ENCODE results near the gene SH2D1A.
"Not testable (repeated sequence)": the region's sequence is repeated elsewhere in the genome, so short reads cannot be mapped to it uniquely, and the experiment has no call there.

The SH2D1A gene

DNA sequence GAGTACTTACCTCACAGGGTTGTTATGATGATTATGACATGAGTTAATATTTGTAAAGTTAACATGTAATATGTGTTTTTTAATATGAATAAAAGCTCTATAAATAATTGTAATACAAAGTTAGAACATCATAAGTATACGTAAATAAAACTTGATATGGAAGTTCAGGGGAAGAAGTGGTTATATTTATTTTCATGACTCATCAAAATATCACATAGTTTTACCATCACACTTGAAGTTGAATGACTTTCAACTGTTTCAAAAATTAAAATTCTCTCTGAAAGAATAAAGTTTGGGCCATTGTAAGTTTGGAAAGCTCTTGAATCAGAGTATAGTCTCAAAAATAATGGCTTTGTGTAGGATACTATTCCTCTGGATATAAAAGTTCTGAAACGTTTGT lies 8.3 kb downstream of the SH2D1A start:
- DNase-seq = no peak

DNA sequence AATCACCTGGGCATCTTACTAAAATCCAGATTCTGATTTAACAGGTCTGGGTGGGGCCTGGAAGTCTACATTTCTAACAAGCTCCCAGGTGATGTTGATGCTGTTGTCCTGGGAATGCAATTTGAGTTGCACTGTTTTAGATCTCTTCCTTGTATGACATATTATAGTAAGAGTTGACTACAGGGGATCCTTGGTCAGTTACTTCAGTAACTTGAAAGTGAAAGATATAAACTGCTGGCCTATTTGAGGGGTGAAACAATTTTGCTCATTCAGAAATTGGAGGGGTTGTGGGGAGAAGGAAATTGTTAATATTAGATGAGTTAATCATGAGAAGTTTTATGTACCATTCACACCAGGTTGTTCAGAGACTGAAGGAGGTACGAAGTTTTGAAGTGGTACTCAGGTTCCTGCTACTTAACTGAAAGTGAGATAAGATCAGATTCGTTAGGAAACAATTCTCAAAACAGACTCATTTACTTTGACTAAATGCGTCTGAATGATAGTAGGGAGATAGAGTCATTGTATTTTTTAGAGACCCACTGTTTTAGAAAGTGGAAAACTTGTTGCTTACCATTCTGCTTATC lies 12.5 kb downstream of the SH2D1A start:
- no peak for DNase-seq

DNA sequence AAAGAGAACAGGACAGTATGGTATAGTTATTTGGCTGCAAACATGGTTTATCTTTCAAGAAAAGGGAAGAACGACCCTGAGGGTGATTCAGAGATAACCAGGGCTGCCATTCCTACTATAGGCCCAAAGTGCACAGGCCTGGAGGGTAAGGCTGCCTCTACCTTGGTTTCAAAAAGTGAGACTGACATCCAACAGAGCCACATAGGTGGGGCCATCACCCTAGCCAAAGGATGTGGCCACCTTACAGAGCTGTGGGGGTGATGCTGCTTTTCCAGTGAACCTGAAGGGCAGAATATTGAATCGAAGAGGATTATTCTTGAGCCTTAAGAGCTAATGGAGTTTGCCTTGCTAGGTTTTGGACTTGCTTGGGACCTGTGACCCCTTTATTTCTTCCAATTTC lies 15.7 kb downstream of the SH2D1A start:
- no peak for DNase-seq

DNA sequence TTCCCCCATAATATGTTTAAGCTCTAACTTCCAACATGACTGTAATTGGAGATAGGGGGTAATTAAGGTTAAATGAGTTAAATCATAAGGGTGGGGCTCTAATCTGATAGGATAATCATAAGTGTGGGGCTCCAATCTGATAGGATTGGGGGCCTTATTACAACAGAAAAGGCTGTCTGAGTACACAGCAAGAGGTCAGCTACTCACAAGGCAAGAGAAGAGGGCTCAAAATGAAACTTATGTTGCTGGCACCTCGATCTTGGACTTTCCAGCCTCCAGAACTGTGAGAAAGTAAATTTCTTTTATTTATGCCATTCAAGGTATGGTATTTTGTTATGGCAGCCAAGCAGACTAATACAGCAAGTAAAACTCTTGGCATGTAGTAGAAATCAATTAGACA lies 16.4 kb downstream of the SH2D1A start:
- DNase-seq = no peak

DNA sequence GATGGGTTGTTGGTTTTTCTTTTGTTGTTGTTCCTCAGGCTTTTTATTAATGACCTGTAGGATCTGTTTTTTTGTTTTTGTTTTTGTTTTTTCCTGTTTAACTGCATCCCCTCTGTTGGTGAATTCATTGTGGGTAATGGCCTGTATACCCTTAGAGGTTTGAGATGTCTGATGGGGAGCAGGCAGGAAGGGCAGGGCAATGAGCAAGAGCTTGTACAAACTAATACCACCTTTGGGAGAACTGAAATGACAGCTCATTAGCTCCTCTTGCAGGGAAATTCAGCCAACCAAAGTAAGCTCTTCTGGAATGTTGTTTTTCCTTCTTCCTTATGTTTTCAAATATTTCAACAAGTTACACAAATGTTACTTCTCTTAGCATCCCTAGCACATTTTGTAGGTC lies 23.4 kb downstream of the SH2D1A start:
- DNase-seq = no peak

DNA sequence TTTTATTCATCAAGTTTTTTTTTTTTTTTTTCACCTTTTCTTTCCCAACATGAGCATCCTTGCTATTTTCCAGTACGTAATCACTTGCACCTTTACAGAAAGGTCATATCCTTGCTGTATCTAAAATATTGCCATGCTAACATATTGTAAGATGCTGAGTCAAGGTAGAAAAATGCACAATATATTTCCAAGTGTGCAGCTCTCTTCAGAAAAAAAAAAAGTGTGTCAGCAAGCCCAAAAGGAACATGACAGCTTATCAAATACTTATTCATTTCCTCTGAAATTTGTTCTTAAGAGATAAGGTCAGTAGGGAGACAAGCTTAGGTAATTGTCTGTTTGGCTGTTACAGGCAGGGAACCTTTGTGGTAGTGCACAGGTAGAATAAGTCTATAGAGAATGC lies 27.0 kb downstream of the SH2D1A start:
- DNase-seq = no peak

DNA sequence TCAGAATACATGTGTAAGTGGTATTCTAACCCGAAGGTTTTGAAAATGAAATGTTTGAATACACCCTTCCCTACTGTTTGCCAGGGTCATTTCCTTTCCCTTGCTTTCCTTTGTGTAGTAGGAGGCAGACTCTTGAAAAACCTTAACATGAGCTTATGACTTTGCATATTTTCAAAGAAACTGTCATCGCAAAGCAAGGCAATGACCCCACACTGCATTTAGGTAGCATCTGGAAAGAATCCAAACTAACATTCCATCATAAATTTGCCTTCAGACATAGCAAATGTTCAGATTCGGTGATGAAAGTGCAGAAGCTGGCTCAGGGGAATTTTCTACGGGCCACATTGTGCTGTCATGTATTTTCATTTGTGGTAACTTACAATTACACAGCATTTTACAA lies 32.3 kb downstream of the SH2D1A start:
- DNase-seq = peak; percentile 25

DNA sequence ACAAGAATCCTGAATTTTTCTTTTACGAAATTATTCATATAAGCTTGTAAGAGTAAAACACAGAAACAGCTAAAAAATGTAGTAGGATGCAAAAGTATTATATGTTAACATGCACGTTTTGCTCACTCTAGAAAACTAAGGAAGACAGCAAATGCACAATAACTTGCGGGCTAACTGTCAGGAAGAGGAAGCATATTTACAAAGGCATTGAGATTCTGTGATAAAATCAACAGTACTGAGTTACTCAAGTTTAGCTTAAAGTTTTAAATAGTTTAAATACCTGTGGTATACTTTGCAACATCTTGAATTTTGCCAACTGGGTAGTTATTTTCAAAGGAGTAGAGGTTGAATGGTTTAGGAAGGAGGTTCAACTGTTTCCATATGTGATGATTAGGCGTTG lies 37.0 kb downstream of the SH2D1A start:
- no peak for DNase-seq

DNA sequence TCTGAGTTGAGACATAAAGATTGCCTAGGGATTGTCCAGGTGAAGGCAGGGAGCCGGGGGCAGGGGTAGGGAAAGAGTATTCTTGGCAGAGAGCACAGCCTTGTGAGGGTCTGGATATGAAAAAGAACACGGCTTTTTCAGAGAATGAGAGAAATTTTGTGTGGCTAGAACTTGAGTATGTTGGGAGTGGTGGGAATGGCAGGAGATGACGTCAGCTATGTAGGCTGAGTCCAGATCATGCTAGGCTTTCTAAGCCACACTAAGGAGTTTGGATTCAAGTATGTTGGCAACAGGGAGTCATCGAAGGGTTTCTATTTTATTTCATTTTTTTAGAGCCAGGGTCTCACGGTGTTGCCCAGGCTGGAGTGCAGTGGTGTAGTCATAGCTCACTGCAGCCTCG lies 40.0 kb downstream of the SH2D1A start:
- DNase-seq = no peak

DNA sequence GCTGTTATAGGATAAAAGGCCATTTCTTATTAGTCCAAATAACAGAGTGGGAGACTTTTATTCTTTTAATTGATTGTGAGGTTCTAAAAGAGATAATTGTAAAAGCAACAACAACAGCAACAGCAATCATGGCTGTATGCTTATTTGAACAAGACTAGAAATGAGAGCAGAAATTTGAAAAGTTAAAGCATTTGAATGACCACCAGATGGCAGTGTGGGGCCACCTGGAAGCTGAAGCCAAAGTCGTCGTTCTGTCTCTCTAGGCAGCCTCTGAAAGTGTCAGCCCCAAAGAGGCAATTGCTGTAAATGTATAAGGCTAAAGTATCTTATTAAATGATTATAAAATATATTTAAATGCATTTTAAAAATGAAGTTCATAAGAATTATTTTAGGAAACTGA lies 42.2 kb downstream of the SH2D1A start:
- DNase-seq = peak; percentile 30

DNA sequence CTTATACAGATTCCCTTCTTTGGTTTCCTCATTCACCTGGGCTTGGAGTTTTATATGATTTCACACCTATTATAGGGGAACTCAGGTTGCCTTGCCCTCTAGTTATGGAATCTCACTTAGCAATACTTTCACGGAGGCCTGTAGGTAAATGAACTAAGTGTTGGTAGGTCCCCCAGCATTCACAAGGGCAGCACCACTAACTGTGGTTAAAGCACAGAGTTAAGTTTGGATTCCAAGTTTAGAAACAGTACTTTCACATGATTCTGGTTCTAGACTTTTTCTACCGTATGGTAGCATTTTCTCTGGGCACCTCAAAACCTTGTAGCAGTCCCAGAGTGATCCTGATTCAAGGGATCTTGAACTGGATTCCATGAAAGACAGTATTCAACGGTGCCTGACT lies 46.4 kb downstream of the SH2D1A start:
- DNase-seq = no peak

DNA sequence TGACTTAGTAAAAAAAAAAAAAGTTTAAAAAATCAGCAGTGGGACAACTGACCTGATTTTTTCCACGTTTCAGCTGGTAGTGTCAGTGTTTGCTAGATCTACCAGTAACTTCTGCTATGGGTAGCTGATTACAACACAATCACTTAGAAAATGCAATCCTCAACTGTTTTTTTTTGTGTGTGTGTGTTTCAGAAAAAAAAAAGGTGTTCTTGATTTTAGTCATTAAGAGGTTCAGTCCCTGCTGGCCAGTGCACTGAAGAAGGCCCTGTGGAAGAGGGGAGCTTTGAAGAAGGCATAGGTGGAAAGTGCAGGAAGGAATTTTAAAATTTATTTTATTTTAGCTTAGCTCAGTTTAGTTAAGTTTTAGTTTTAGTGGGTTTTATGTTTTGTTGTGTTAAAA lies 46.9 kb downstream of the SH2D1A start:
- DNase-seq = no peak

DNA sequence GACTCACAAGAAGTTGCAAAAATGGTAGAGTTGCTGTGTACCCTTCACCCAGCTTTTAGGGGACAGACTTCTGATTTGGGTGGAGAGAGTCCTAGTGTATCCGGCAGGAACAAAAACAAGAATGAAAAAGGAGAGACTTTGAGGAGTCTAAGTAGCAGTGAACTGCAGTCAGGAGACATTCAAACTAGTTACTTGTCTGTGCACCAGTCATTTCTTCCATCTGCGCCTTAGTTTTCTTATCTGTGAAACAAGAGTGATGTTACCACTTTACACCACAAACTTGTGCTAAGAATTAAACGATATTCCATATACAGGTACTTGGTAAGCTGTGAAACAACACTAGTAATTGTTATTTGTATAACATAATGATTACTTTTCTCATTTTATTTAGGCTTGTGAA lies 47.3 kb downstream of the SH2D1A start:
- no peak for DNase-seq

DNA sequence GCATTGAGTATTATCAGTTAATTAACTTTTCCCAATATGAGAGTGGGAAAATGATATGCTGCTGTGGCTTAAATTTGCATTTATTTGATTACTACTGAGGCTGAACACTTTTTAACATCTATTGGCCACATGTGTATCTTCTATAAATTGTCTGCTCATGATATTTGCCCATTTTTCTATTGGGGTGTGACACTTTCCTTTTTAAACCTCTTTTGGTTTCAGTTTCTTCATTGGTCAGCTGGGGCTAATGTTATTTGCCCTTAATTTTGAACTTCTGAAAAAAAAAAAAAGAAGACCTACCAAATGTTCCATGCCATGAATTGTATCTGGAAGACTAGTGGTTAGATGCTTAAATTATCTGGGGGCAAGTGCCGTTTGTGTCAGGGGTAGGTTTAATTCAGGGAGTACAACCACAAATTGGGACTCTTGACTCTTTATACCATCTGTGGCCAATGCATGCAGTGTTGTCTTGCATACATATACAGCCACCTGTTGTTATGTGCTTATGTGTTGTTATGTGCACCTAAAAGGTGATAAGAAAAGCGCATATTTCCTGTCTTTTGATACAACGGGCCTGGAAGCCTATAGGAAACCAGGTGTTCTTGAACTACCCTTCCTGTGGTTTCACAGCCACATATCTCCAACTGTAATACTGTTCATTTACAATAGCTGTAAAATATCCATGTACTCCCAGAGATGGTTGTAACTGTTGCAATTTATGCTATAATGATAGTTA lies 49.0 kb downstream of the SH2D1A start:
- DNase-seq = no peak

DNA sequence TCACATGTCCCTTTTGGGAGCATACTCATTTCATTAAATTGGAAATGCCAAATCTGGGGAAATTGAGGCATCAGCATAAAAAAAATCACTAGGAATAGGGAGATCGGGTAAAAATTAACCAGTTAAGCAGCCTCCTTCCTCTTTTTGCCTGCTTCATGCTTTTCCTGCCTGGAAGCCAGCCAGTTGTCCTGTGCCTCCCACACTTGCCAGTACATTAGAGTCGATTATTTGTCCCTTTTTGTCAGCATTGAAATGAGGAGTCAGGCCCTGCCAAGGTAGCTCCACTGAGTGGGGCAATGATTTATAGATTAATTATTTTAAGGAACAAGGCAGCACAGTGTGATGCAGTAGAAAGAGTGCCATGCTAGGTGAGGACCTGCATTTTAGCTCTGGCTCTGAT lies 55.3 kb downstream of the SH2D1A start:
- no peak for DNase-seq

DNA sequence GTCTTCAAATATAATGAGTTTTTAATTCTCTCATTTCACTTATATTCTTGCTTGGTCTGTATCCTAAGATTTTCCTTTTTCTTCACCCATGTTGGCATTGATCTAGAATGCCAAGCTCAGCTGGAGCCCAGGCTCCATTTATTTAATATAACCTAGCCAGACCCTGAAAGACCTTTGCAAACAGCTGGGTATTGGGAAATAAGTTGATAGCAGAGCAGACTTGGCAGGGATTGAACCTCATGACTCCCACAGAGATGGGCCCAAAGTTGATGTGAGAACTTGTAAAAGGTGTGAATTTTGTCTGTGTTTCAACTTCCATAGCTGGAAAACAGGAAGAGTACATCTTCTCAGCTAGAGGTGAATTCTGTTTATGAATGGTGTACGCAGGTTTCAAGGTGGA lies 59.5 kb downstream of the SH2D1A start:
- DNase-seq = no peak

DNA sequence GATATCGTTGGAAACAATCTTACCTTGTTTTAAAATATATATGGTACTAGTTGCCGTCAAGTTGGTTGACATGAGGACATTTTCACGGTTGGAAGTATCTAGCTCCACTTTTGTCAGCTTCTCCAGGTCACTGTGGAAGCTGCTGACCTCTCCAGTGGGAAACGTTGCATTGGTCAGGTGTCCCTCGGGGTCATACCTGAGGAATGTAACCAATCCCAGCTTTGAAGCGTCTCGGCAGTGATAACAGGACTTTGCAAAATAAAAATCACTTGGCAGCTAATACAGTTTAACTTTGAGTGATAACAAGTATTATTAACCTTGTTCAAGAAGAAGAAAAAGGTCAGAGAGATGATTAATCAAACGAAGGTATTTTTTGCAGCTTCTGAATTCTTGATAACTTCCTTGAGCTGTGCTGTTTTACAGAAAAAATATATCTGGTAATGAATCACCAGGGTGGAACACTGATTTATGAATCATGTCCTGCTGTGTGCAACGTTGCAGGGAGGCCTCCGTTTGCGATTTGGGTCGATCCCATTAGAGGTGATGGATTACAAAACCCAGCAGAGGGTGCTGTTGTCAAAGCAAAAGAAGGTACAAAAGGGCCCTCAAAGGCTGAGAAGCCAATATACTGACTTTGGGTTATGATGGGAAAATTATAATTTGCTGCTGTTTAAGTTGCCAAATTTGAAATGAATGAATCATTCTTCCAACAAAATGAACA lies 60.1 kb downstream of the SH2D1A start:
- peak; percentile 85 for DNase-seq

DNA sequence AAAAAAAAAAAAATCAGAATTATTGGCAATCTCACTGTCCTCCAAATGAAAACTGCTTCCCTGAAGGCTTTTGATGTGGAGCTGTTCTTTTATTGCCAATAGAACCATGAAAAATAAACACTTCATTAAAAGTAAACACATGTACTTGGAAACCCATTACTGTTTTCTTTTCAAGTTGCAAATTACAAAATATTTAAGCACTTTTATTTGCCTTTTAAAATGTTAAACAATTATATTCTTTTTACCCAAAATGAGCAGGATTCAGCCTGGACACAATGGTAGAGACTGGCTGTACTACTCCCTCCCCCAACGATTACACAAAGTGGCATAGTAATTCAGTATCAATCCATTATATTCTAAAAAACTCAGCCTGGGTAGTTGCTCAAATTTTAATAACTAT lies 60.9 kb downstream of the SH2D1A start:
- no peak for DNase-seq

DNA sequence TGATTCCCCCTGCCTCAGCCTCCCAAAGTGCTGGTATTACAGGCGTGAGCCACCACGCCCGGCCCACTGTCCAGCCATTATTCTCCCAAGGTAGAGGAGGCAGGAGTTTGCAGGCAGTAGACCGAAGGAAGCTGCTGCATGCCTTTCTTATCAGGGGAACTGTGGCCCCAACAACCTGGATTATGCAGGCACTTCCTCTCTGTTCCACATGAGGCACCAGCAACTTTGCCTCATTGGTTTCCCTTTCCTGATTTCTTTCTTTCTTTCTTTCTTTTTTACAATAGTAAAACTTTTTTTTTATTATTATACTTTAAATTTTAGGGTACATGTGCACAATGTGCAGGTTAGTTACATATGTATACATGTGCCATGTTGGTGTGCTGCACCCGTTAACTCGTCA lies 62.0 kb downstream of the SH2D1A start:
- not testable (repeated sequence) for DNase-seq

DNA sequence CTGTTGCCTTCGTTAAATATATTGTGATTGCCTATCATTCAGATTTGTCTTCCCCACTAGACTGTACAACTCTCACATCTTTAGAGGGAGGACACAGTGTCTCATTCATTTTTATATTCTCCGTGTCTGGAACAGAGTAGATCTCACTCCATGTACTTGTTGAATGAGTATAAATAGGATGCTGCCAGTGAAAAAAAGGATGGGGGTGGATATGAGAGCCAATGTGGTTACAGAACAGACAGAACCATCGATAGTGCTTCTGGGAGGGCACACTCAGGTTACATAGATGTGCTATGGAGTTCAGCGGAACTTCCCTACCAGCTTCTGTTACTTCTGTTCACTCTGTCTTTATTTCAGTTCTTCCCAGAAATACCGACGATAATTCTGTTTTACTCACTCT lies 66.9 kb downstream of the SH2D1A start:
- no peak for DNase-seq

DNA sequence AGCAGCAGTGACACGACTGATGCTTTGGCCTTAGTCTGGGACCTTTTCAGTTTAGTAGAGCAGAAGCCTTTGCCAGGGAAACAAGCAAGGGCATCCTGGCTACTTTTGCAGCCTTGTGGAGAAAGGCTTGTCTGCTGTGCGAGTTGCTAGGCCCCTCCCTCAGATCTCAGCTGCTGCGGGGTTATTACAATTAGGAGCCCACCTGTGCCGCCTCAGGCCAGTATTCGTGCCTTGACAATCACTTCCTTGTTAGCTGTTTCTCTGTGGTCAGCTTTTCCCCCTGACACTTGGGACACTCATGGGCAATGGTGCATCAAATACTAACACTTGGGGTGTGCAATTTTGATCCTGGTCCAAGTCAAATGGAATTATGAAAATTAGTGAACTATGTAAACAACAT lies 67.9 kb downstream of the SH2D1A start:
- DNase-seq = no peak

DNA sequence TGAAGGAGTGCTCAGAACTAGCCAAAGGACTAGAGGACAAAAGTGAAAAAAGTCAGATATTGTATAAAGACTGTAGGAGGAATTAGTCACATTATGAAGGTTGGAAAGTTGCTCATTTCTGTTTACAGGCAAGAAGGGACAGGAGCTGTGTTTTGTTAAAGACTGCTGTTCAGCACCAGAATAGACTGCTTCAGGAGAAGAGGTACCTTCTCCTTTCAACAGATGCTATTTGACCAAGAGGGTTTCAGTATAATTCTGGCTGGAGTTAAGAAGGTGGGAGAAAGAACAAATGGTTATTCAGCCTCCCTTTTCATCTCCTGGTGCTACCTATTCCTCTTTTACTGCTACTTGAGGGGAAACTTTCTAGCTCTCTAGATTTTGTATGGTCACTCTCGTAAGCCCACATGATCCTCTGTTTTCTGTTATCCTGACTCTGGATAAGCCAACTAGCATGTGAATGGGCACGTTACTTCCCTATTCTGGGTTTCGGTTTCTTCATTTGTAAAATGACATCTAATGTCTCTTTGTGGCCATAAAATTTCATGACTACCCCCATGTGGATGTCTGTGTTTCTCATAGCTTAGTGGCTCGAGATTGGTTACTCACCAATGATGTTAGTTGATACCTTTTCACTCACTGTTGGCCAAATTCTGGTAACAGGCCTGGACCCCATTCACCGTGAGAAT lies 68.9 kb downstream of the SH2D1A start:
- DNase-seq = no peak

DNA sequence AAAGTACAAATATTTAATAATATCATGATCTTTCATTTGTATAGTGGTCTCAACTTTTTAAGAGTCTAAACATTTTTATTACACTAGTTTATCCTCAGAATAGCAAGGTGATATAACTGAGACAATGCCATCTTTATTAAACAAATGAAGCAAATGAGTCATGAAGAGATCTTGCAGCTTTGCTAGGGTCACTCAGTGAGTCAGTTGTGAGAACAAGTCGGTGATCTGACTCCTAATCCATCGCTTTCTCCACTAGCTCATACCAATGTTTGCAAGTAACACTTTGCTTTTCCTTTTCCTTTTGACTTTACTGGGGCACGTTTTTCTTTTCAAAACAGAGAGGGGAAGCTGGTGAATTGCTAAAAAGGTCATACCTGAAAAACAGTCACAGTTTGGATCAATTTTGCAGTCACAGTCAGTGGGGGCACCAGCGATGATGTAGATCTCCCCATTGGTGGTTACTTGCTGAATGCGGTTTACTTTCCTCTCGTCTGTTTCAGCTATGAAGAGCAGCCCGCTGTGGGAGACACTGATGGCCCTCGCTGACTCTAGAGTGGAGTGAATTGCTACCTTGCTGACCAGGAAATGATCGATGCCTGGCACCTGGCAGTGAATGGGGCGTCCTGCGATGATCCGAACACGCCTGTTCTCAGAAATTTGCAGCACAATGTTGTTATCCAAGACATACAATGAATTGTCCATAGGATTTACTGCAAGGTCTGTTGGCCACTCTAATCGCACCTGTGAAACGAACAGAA lies 75.7 kb downstream of the SH2D1A start:
- peak; percentile 1 for DNase-seq

Measured in fibroblast of skin of back (primary cell).